NCI-H82 treated with DMSO at 0.1 percent for 48 hours (cell line): ENCODE results near the gene ALDH1B1.

ENCODE experiments used
- DNase-seq: peaks from one replicate; lab custom pipeline; 2025; ENCODE audit not compliant: unreplicated experiment; lab: John Stamatoyannopoulos, UW

Gene ALDH1B1

GRCh38 chr9:38437193-38437823 lies 44.8 kb downstream of the ALDH1B1 start:
- no peak for DNase-seq

- no peak for DNase-seq
Measured at GRCh38 chr9:38439291-38439915, 46.9 kb downstream of the ALDH1B1 start.

DNA sequence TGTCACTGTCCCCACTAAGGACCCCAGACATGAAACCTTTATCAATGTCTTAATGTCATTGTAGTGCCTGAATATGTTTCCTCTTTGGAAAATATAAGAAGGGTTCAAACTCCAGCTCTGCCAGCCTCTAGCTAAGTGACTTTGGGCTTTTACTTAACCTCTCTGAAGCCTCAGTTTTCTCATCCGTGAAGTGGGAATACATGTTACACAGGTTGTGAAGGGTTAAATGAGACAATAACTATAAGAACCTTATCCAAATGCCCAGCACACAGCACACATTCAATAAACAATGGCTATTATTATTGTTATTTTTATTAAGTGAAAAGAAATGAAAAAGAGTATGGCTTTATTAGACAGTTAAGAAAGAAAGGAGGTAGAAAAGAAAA lies 47.4 kb downstream of the ALDH1B1 start:
- DNase-seq, result no peak

GRCh38 chr9:38440516-38440915 lies 48.0 kb downstream of the ALDH1B1 start:
- no peak for DNase-seq

GRCh38 chr9:38441347-38442085 lies 49.0 kb downstream of the ALDH1B1 start:
- no peak for DNase-seq

GRCh38 chr9:38442473-38443096 lies 50.1 kb downstream of the ALDH1B1 start:
- DNase-seq, result no peak

DNA sequence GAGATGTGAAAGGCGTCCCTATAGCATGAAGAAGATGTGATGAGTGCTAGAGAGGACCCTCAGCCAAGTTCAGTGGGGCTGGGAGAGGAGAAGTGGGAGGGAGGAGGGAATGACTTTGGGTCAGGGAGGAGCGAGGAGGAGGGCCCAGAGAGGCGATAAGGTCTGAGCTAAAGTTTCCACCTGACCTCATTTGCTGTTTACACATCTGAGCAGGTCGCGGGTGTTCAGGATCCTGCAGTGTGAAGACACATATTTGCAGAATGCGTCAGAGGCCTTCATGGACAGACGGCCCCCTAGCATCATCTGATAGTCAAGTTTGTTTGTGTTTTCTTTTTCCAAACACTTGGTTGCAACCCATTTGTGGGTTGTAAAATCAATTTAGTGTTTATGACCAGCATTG lies 50.7 kb downstream of the ALDH1B1 start:
- DNase-seq, result no peak

DNA sequence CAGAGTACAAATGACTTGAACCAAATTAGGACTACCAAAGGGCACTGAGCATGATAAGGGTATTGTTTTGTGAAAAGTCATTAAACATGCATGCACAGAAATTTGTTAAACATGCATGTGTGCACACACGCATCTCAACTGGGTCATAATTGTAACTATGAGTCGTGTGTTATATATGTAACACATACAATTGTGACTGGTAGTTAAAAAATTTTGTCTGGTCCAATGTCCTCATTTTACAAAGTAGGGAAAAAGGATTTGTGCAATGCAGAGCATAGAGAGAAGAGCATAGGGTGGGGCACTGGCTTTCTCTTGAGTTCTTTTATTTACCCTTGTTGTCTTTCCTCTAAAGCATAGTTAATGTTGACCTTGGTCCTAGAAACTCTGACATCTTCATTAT lies 51.1 kb downstream of the ALDH1B1 start:
- no peak for DNase-seq

DNA sequence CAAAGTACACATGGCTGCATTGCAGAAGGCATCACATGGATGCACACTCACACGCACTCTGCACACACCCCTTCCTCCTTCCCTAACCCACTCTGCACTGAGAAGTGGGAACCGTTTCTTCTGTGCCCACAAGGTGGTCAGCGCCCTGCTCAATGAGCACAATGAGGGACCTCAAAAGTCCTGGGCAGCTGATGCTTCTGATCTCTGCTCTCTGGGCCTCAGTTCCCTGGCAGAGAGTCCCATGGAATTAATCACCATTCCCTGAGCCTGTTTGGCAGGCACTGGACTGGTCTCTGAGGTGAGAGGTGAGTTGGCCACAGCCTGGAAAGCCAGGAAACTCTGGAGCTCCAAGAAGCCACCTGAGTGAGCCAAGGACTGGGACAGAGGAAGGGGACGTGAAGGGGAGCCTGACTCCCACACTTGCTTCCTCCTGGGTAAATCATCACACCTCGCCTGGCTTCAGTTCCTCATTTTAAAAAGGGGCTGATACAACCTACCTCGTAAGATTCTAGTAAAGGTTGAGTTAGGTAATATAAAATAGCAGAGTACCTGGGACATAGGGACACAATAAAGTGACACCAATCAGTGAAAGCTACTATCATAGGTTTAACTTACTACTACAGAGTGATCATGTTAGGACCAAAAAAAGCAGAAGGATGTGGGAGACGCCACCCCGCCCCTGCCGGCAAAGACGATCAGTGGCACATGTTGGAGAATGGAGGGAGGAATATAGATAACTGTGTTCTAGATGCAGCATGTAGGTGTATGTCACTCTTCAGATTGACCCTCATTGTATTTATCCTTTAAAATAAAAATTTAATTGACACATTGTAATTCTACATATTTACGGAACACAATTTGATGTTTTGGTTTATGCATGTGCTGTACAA lies 52.9 kb downstream of the ALDH1B1 start:
- no peak for DNase-seq

- DNase-seq, result no peak
Measured at GRCh38 chr9:38447703-38448102, 55.2 kb downstream of the ALDH1B1 start.
